Endothelial cell of umbilical vein (primary cell): ENCODE results near the gene NCR2. TPM values are rescaled to one million over a fixed set of nuclear protein-coding genes. Genes with fewer than 3 reads are reported as not detected.

ENCODE experiments used
- BruUV-seq: library from RNA; stranded (reverse); fragments of 400-500 nt; replicated peaks from 2 replicates; lab custom pipeline; 2021; lab: Mats Ljungman, UMichigan
- CTCF ChIA-PET: fragments of 300-600, 350-600 bp; sonication (Branson Sonifier 250); formaldehyde crosslinking; loops from one replicate; lab custom pipeline; 2021; ENCODE audit warnings: antibody characterized with exemption, inconsistent platforms; lab: Charles Lee
- POLR2A ChIA-PET: fragments of 300-600, 350-600 bp; sonication (Branson Sonifier 250); formaldehyde crosslinking; loops from one replicate; lab custom pipeline; 2021; ENCODE audit warnings: antibody characterized with exemption, inconsistent platforms; lab: Charles Lee
- DNase-seq: peaks from one replicate; pipeline ENCODE4 v3.0.0-alpha.2; 2011; ENCODE audit warnings: low read depth, low spot score
- FAIRE-seq: peaks from 2 replicates; lab custom pipeline; 2011; peaks lifted over from hg19 to GRCh38; lab: Jason Lieb, UNC
- H2AFZ ChIP-seq: 2 replicates; pipeline ENCODE4 v1.6.0; 2012; ENCODE audit warnings: low read depth, low read length, control low read depth, inconsistent platforms
- H3K27ac ChIP-seq: 2 replicates; pipeline ENCODE4 v1.5.1; 2011; ENCODE audit warnings: low read depth, mild to moderate bottlenecking, control low read depth, low read length, moderate library complexity; ENCODE audit not compliant: insufficient read depth
- H3K27me3 ChIP-seq, 2 experiments: 2 replicates each; pipeline versions ENCODE4 v1.6.0 to v1.6.1; 2011; ENCODE audit warnings: low read length in 2 of 2, mixed read lengths in 1 of 2; ENCODE audit not compliant: control insufficient read depth in 2 of 2, insufficient read depth in 2 of 2
- H3K36me3 ChIP-seq, 2 experiments: 2 replicates in 1 of 2; 3 replicates in 1 of 2; pipeline ENCODE4 v1.5.1; 2011; ENCODE audit warnings: low read length in 2 of 2, mild to moderate bottlenecking in 1 of 2, moderate library complexity in 1 of 2; ENCODE audit not compliant: control insufficient read depth in 2 of 2, insufficient read depth in 2 of 2; ENCODE audit errors: extremely low read depth in 1 of 2
- H3K4me1 ChIP-seq: 3 replicates; pipeline ENCODE4 v1.5.1; 2011; ENCODE audit warnings: mild to moderate bottlenecking, low read length; ENCODE audit not compliant: control insufficient read depth, insufficient read depth; ENCODE audit errors: extremely low read depth
- H3K4me2 ChIP-seq: 2 replicates; pipeline ENCODE4 v1.6.1; 2011; ENCODE audit warnings: low read length, control low read depth, mixed read lengths; ENCODE audit not compliant: insufficient read depth
- H3K4me3 ChIP-seq, 3 experiments: fragments of 200-600 bp in 1 of 3; sonication (generic), shearing (Covaris generic) in 1 of 3; replicated peaks in 1 of 3; 2 replicates each; pipeline ENCODE4 v1.5.1; 2011 to 2016; ENCODE audit warnings: control low read depth in 3 of 3, low read length in 3 of 3, mild to moderate bottlenecking in 2 of 3, inconsistent platforms in 1 of 3, low read depth in 1 of 3, moderate library complexity in 1 of 3; ENCODE audit not compliant: insufficient read depth in 1 of 3
- H3K79me2 ChIP-seq: 2 replicates; pipeline ENCODE4 v1.6.0; 2012; ENCODE audit warnings: low read length, inconsistent platforms; ENCODE audit not compliant: control insufficient read depth, insufficient read depth
- H3K9ac ChIP-seq: replicated peaks from 2 replicates; pipeline ENCODE3; 2011; ENCODE audit warnings: low read length, control low read depth; ENCODE audit not compliant: insufficient read depth; ENCODE audit errors: extremely low read depth
- H3K9me1 ChIP-seq: replicated peaks from 3 replicates; pipeline ENCODE4 v1.6.0; 2011; ENCODE audit warnings: mild to moderate bottlenecking, low read length; ENCODE audit not compliant: control insufficient read depth, insufficient read depth; ENCODE audit errors: extremely low read depth
- H3K9me3 ChIP-seq: replicated peaks from 2 replicates; pipeline ENCODE4 v1.5.1; 2012; ENCODE audit warnings: low read length, inconsistent platforms; ENCODE audit not compliant: control insufficient read depth, insufficient read depth
- H4K20me1 ChIP-seq: replicated peaks from 2 replicates; pipeline ENCODE3; 2011; ENCODE audit warnings: mild to moderate bottlenecking, low read length; ENCODE audit not compliant: control insufficient read depth, insufficient read depth; ENCODE audit errors: extremely low read depth
- MAX ChIP-seq: IDR thresholded peaks from 2 replicates; pipeline ENCODE4 v1.6.1; 2011; ENCODE audit not compliant: insufficient read depth, insufficient read length
- MYC ChIP-seq: IDR thresholded peaks from one replicate; pipeline ENCODE4 v1.6.1; 2011; ENCODE audit warnings: mild to moderate bottlenecking, low read depth, low read length
- dilution Hi-C: fragments of 300-500 bp; cut with MboI; formaldehyde crosslinking; loops from one replicate; pipeline ENCODE4 v1.15.0; 2019; ENCODE audit warnings: low sequenced_read_pairs; ENCODE audit not compliant: extremely low pct_ligation_motif_present
- intact Hi-C: fragments of 100-400 bp; cut with micrococcal nuclease; formaldehyde crosslinking; loops from one replicate; pipeline ENCODE4 v1.10.0; 2022
- polyA plus RNA-seq, 4 experiments: library from polyadenylated mRNA; depleted of rRNA in 3 of 4; stranded (reverse) in 3 of 4; unstranded in 1 of 4; fragments of >200 nt; gene quantifications; 2 replicates each; pipeline versions ENCODE4 v1.2.1 to v1.2.3, GENCODE V29; 2011 to 2012; ENCODE audit warnings: missing spikeins in 1 of 4
- total RNA-seq: library from RNA; stranded (reverse); gene quantifications from 2 replicates; pipeline ENCODE4 v1.2.3, GENCODE V29; 2021
- TF ChIP-seq, protein P1 (sequence below), 2 donors: IDR thresholded peaks; 1 replicate in 1 of 2; 2 replicates in 1 of 2; pipeline ENCODE4 v1.5.1; 2011; ENCODE audit warnings: low read length in 2 of 2, mild to moderate bottlenecking in 2 of 2, moderate library complexity in 2 of 2, control low read depth in 1 of 2, inconsistent platforms in 1 of 2, low read depth in 1 of 2; ENCODE audit not compliant: insufficient read depth in 1 of 2; ENCODE audit errors: extremely low read depth in 1 of 2

NCR2 gene
- total and polyA plus RNA-seq, 2 donors (not counting 3 experiments of a cell fraction or from before 2014, with no cell fraction given) = not detected

DNA sequence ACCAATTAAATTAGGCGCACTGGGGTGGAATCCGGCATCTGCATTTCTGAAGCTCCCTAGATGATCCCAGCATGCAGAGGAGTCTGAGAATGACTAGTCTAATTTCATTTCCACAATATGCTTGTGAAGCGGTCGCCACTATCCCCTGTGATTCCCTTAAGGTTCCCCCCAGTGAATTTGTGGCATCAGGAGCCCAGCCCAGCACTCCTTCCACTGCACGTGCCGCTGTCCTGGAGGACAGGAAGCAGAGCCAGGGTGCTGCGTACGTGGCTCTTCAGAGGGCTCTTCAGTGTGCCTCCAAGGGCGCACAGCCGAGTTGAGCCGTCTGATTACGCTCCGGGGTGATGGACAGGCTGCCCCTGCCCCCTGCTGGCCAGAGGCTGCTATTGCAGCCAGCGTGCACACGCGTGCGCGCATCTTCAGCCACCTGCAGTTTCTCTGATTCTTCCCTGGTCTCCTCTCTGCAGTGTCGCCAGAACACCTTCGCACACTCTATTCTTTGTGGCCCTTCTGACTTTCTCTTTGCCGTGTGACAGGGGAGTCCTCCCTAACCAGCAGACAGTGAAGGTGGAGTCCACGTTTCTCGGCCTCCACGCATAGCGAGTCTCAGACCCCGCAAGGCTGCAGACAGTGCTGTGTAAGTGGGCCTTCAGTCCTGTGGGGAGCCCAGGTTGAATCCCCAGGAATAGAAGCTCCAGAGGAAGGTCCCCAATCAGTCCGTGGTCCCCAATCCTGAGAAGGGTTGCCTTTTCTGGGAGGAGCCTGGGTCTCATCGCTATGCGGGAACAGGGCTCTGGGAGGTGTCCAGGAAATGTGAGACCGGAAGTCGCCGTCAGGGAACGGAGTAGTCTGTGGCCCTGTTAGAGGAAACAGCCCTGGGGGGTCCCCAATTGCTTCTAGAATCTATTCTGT, 16.5 kb upstream of the NCR2 start:
- Histone ChIP-seq H3K9me1 (no peaks in the 10 kb centered on the region), H3K4me1 (peaks cover 22% of the 10 kb centered on the region), H3K4me2 (peak overlapping the region; percentile 50), H3K27ac (peak overlapping the region; percentile 60), H2AFZ (peak overlapping the region; percentile 86), H4K20me1 (no peaks in the 10 kb centered on the region), H3K9ac (no peak overlapping the region), H3K4me3 (peak overlapping the region in 1 of 3 experiments; percentile 4), H3K79me2 (no peaks in the 10 kb centered on the region), H3K9me3 (no peaks in the 10 kb centered on the region), H3K36me3 (no peaks in the 10 kb centered on the region), H3K27me3 (peaks cover 14 to 51% of the 10 kb centered on the region in 2 experiments)
- ChIA-PET POLR2A (no interaction called here), CTCF (interaction anchor here (0.6 to 10.0 kb wide), 9 partner anchors 8 to 227 kb away, joined by 3 to 122 read pairs (median 6); no protein-coding TSS in a partner anchor)
- dilution Hi-C loops = no loop called here
- intact Hi-C loops = loop anchor here (1.0 to 5.0 kb wide), 6 partner anchors 13 to 322 kb away; partner anchors contain the start of genes NFYA and OARD1
- TF ChIP-seq MYC = no peak
- TF ChIP-seq, protein P1, sequence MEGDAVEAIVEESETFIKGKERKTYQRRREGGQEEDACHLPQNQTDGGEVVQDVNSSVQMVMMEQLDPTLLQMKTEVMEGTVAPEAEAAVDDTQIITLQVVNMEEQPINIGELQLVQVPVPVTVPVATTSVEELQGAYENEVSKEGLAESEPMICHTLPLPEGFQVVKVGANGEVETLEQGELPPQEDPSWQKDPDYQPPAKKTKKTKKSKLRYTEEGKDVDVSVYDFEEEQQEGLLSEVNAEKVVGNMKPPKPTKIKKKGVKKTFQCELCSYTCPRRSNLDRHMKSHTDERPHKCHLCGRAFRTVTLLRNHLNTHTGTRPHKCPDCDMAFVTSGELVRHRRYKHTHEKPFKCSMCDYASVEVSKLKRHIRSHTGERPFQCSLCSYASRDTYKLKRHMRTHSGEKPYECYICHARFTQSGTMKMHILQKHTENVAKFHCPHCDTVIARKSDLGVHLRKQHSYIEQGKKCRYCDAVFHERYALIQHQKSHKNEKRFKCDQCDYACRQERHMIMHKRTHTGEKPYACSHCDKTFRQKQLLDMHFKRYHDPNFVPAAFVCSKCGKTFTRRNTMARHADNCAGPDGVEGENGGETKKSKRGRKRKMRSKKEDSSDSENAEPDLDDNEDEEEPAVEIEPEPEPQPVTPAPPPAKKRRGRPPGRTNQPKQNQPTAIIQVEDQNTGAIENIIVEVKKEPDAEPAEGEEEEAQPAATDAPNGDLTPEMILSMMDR (IDR thresholded peaks at IDR 0.05; ENCODE audit: extremely low read depth in 1 of 2, insufficient read depth in 1 of 2, low read depth in 1 of 2, low read length in 2 of 2) = peak; percentile 99 to 100
- peak; percentile 7 for TF ChIP-seq MAX
- DNase-seq (peak; percentile 74), FAIRE-seq (peak; percentile 91)
- no TSS peak for BruUV-seq
